ENCODE results near the gene WNT6.

DNA sequence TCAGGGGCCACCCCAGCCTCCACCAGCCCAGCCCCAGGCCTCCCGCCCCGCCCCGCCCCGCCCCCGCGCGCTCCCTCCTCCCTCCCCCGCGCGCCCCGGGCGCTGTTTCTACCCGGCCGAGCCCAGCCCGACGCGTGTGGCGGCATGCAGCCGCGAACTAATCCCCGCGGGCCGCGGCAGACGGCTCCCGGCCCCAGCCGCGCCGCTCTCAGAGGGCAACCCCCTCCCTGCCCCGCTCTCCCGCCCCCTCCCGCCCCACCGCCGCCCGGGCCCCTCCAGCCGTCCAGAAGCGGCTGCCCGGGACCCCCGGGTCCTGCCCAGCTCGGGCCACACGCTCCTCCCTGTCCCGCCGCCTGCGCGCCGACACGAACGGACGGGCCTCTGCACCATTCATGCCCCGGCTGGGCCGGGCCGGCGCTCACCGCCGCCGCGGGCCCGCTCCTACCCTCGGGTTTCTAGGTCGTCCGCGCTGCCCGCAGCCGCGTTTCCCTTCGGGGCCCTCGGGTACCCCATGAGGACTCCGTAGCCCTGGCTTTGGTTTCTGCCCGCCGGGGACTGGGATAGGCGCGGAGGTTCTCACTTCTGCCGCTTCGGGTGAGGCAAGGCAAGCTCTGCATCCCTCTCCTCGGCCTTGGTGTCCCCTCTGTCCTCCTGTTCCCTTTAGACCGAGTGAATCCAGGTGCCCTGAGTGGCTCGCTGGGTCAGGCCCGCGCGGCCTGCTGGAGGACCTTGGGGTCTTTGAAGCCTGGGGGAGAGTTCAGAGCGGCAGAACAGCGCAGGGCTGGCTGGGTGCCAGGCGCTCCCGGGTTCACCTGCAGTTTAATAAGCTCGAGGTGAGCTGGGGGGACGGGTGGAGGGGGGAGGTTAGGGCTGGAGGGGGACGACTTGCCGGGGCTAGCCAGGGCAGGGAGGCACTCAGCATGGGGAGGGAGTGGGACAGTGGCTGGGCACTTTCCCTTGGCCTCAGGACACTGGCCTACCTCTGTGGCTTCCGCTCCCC lies 24.2 kb downstream of the WNT6 start:
- TF ChIP-seq EZH2phosphoT487 (IDR thresholded peaks at IDR 0.05; ENCODE audit: borderline replicate concordance, low read length), result peak; percentile 80; the same call in 1 of the 2 replicates
- TF ChIP-seq, protein P1, sequence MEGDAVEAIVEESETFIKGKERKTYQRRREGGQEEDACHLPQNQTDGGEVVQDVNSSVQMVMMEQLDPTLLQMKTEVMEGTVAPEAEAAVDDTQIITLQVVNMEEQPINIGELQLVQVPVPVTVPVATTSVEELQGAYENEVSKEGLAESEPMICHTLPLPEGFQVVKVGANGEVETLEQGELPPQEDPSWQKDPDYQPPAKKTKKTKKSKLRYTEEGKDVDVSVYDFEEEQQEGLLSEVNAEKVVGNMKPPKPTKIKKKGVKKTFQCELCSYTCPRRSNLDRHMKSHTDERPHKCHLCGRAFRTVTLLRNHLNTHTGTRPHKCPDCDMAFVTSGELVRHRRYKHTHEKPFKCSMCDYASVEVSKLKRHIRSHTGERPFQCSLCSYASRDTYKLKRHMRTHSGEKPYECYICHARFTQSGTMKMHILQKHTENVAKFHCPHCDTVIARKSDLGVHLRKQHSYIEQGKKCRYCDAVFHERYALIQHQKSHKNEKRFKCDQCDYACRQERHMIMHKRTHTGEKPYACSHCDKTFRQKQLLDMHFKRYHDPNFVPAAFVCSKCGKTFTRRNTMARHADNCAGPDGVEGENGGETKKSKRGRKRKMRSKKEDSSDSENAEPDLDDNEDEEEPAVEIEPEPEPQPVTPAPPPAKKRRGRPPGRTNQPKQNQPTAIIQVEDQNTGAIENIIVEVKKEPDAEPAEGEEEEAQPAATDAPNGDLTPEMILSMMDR (IDR thresholded peaks at IDR 0.05; ENCODE audit: low read depth, low read length, poor library complexity, severe bottlenecking), result no peak

All from DOHH2 (cell line).